HG03196 (cell line): ENCODE data around the gene ZNF529.

ENCODE experiments used
- ATAC-seq: cut with Tn5 transposase; IDR thresholded peaks from one replicate; pipeline ENCODE4 v1.9.1; 2021; ENCODE audit not compliant: unreplicated experiment

ZNF529 gene

GRCh38 chr19:36514012-36514612 lies 59.0 kb downstream of the ZNF529 start:
- no peak for ATAC-seq

GRCh38 chr19:36508325-36508724 lies 64.8 kb downstream of the ZNF529 start:
- no peak for ATAC-seq

- ATAC-seq = no peak
These were observed 71.1 kb downstream of the ZNF529 start for GRCh38 chr19:36501973-36502372.

GRCh38 chr19:36497001-36497400 lies 76.1 kb downstream of the ZNF529 start:
- ATAC-seq = no peak
